Ureter (tissue), 1 donor: ENCODE data around the gene TAF4. TPM values are rescaled to one million over a fixed set of nuclear protein-coding genes. Genes with fewer than 3 reads are reported as not detected.

Experiments used
- DNase-seq: peaks from one replicate; pipeline ENCODE4 v3.0.0-alpha.2; 2020; ENCODE audit warnings: low spot score
- total RNA-seq: library from RNA; stranded (reverse); gene quantifications from one replicate; pipeline ENCODE4 v1.2.4, GENCODE V29; 2023
- donor health status: DM: yes; HTN: yes; CAD: no.

TAF4 gene
- total RNA-seq, 1 donor from 2014 or later: 31.3 TPM

- no peak for DNase-seq
Measured at GRCh38 chr20:62044631-62045030, 21.1 kb downstream of the TAF4 start.

GRCh38 chr20:62043131-62043914 lies 22.4 kb downstream of the TAF4 start:
- DNase-seq: no peak

GRCh38 chr20:62042025-62042820 lies 23.5 kb downstream of the TAF4 start:
- DNase-seq: no peak

- DNase-seq: no peak
Measured at GRCh38 chr20:62040933-62041332, 24.7 kb downstream of the TAF4 start.

- DNase-seq: no peak
Measured at GRCh38 chr20:62040381-62040922, 25.2 kb downstream of the TAF4 start.

- DNase-seq: no peak
Measured at GRCh38 chr20:62039738-62040137, 25.9 kb downstream of the TAF4 start.

GRCh38 chr20:62032609-62033368 lies 32.9 kb downstream of the TAF4 start:
- no peak for DNase-seq

- no peak for DNase-seq
Measured at GRCh38 chr20:62031462-62032092, 34.1 kb downstream of the TAF4 start.

GRCh38 chr20:62030834-62031434 lies 34.7 kb downstream of the TAF4 start:
- peak; percentile 54 for DNase-seq

- no peak for DNase-seq
Measured at GRCh38 chr20:62030357-62030756, 35.3 kb downstream of the TAF4 start.

GRCh38 chr20:62029949-62030348 lies 35.7 kb downstream of the TAF4 start:
- DNase-seq: no peak

GRCh38 chr20:62029296-62029695 lies 36.4 kb downstream of the TAF4 start:
- DNase-seq: no peak

GRCh38 chr20:62028384-62028783 lies 37.3 kb downstream of the TAF4 start:
- no peak for DNase-seq

GRCh38 chr20:62027698-62028321 lies 37.9 kb downstream of the TAF4 start:
- DNase-seq: no peak

- DNase-seq: no peak
Measured at GRCh38 chr20:62027116-62027515, 38.6 kb downstream of the TAF4 start.

GRCh38 chr20:62026564-62026856 lies 39.2 kb downstream of the TAF4 start:
- DNase-seq: no peak

- no peak for DNase-seq
Measured at GRCh38 chr20:62025832-62026563, 39.7 kb downstream of the TAF4 start.

GRCh38 chr20:62025394-62025793 lies 40.3 kb downstream of the TAF4 start:
- DNase-seq: no peak

- DNase-seq: no peak
Measured at GRCh38 chr20:62023935-62024334, 41.7 kb downstream of the TAF4 start.

GRCh38 chr20:62022575-62023139 lies 43.0 kb downstream of the TAF4 start:
- DNase-seq: no peak
